MM.1S (cell line): ENCODE measurements around the gene ROPN1L.

Source experiments
- EZH2 ChIP-seq: fragments of 300-600 bp; sonication (generic); optimal IDR thresholded peaks from 2 replicates; pipeline ENCODE3; 2017; ENCODE audit warnings: low read depth, mild to moderate bottlenecking, antibody characterized with exemption, low read length, mixed read lengths
- EZH2phosphoT487 ChIP-seq: fragments of 300-600 bp; sonication (generic); IDR thresholded peaks from 2 replicates; pipeline ENCODE4 v1.6.1; 2018; ENCODE audit warnings: antibody characterized with exemption, low read length
- TF ChIP-seq, protein P1 (sequence below): fragments of 300-600 bp; sonication (generic); IDR thresholded peaks from 2 replicates; pipeline ENCODE4 v1.5.1; 2016; ENCODE audit warnings: antibody characterized with exemption, low read length, mixed read lengths

DNA sequence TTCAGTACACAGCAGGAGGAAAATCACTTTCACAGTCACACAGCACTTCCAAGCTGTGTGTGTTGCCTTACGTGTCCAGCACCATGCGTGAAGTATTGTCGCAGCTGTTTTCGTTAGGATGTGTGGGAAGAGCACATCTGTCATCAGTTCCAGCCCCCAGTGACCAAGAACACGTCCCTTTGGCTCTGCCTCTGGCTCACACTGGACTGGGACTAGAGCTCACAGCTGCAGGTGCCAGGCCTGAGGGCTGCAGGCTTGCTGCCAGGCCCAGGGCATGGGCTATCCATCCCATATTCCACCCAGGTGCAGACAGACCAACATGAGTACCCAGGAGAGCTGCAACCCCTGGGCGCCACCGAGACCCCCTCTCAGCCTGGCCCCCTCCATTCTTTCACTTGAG lies 61.6 kb downstream of the ROPN1L start:
- TF ChIP-seq, protein P1, sequence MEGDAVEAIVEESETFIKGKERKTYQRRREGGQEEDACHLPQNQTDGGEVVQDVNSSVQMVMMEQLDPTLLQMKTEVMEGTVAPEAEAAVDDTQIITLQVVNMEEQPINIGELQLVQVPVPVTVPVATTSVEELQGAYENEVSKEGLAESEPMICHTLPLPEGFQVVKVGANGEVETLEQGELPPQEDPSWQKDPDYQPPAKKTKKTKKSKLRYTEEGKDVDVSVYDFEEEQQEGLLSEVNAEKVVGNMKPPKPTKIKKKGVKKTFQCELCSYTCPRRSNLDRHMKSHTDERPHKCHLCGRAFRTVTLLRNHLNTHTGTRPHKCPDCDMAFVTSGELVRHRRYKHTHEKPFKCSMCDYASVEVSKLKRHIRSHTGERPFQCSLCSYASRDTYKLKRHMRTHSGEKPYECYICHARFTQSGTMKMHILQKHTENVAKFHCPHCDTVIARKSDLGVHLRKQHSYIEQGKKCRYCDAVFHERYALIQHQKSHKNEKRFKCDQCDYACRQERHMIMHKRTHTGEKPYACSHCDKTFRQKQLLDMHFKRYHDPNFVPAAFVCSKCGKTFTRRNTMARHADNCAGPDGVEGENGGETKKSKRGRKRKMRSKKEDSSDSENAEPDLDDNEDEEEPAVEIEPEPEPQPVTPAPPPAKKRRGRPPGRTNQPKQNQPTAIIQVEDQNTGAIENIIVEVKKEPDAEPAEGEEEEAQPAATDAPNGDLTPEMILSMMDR = no peak
- TF ChIP-seq EZH2phosphoT487 (no peak), EZH2 (no peak)
